SK-N-SH (cell line): ENCODE data around the gene SERPINE1. TPM values are rescaled to one million over a fixed set of nuclear protein-coding genes. Genes with fewer than 3 reads are reported as not detected.

Experiments
- CTCF ChIA-PET: fragments of 300-600, 350-600 bp; formaldehyde crosslinking; extraction: SDS; loops from one replicate; lab custom pipeline; 2021; lab: Yijun Ruan, JAX
- POLR2A ChIA-PET: fragments of 350-600 bp; sonication (Branson Sonifier 250); formaldehyde crosslinking; extraction: SDS; loops from one replicate; lab custom pipeline; 2020; ENCODE audit warnings: antibody characterized with exemption, inconsistent platforms; lab: Yijun Ruan, JAX
- DNase-seq: peaks from one replicate; pipeline ENCODE4 v3.0.0; 2012
- H2AFZ ChIP-seq: fragments of 200-600 bp; sonication (generic); 2 replicates; pipeline ENCODE4 v1.8.1; 2016; ENCODE audit warnings: antibody characterized with exemption, mild to moderate bottlenecking, low read depth
- H3F3A ChIP-seq: fragments of 200-600 bp; sonication (generic); replicated peaks from 2 replicates; pipeline ENCODE3; 2016; ENCODE audit warnings: antibody characterized with exemption, mild to moderate bottlenecking; ENCODE audit not compliant: insufficient read depth
- H3K27ac ChIP-seq, 2 experiments: fragments of 200-500 bp in 1 of 2; fragments of 200-600 bp in 1 of 2; sonication (Bioruptor generic) in 1 of 2; sonication (generic), shearing (Covaris generic) in 1 of 2; 2 replicates each; pipeline versions ENCODE4 v1.5.1 to v1.6.1; 2014 to 2016; ENCODE audit warnings: low read depth in 2 of 2, inconsistent platforms in 1 of 2, low read length in 1 of 2, mild to moderate bottlenecking in 1 of 2, mixed read lengths in 1 of 2
- H3K27me3 ChIP-seq: fragments of 200-600 bp; sonication (generic), shearing (Covaris generic); 2 replicates; pipeline ENCODE4 v1.6.1; 2016; ENCODE audit warnings: mixed run types; ENCODE audit not compliant: insufficient read depth
- H3K36me3 ChIP-seq, 2 experiments: fragments of 200-500 bp in 1 of 2; fragments of 200-600 bp in 1 of 2; sonication (Bioruptor generic) in 1 of 2; sonication (generic) in 1 of 2; replicated peaks in 1 of 2; 2 replicates each; pipeline versions ENCODE3 to v1.5.1; 2014 to 2016; ENCODE audit warnings: low read length in 1 of 2, mild to moderate bottlenecking in 1 of 2; ENCODE audit not compliant: insufficient read depth in 2 of 2, control insufficient read depth in 1 of 2
- H3K4me1 ChIP-seq, 2 experiments: fragments of 200-500 bp in 1 of 2; fragments of 200-600 bp in 1 of 2; sonication (Bioruptor generic) in 1 of 2; sonication (generic), shearing (Covaris generic) in 1 of 2; 2 replicates each; pipeline versions ENCODE4 v1.5.1 to v1.6.1; 2014 to 2016; ENCODE audit warnings: low read depth in 1 of 2, low read length in 1 of 2, mixed run types in 1 of 2; ENCODE audit not compliant: insufficient read depth in 2 of 2, control insufficient read depth in 1 of 2
- H3K4me2 ChIP-seq: fragments of 200-600 bp; sonication (generic), shearing (Covaris generic); 2 replicates; pipeline ENCODE4 v1.6.1; 2017; ENCODE audit warnings: mixed run types
- H3K4me3 ChIP-seq, 2 experiments: fragments of 200-500 bp in 1 of 2; fragments of 200-600 bp in 1 of 2; sonication (Bioruptor generic) in 1 of 2; sonication (generic), shearing (Covaris generic) in 1 of 2; 2 replicates each; pipeline versions ENCODE4 v1.5.1 to v1.8.1; 2014 to 2016; ENCODE audit warnings: low read depth in 2 of 2, inconsistent platforms in 1 of 2, low read length in 1 of 2, mild to moderate bottlenecking in 1 of 2, mixed read lengths in 1 of 2, moderate library complexity in 1 of 2
- H3K79me2 ChIP-seq: fragments of 200-600 bp; sonication (generic); 2 replicates; pipeline ENCODE4 v1.8.1; 2017; ENCODE audit warnings: mild to moderate bottlenecking; ENCODE audit not compliant: insufficient read depth
- H3K9ac ChIP-seq: fragments of 200-600 bp; sonication (generic); 2 replicates; pipeline ENCODE4 v1.6.1; 2017; ENCODE audit warnings: mixed run types
- H3K9me2 ChIP-seq: fragments of 200-600 bp; sonication (generic); 2 replicates; pipeline ENCODE4 v1.6.1; 2017; ENCODE audit warnings: mixed run types
- H3K9me3 ChIP-seq: fragments of 200-600 bp; sonication (generic); 2 replicates; pipeline ENCODE4 v1.6.1; 2017; ENCODE audit warnings: mixed run types, mild to moderate bottlenecking, moderate library complexity
- H4K20me1 ChIP-seq: fragments of 200-600 bp; sonication (generic); 2 replicates; pipeline ENCODE4 v1.6.1; 2017; ENCODE audit warnings: mild to moderate bottlenecking, mixed run types; ENCODE audit not compliant: insufficient read depth
- CHD2 ChIP-seq: fragments of 150-350 bp; IDR thresholded peaks from 2 replicates; pipeline ENCODE4 v1.6.1; 2018; ENCODE audit warnings: low read length; ENCODE audit not compliant: partially characterized antibody
- ELF1 ChIP-seq: IDR thresholded peaks from 2 replicates; pipeline ENCODE4 v1.4.0; 2012
- ZBTB33 ChIP-seq: IDR thresholded peaks from 2 replicates; pipeline ENCODE4 v1.4.0; 2012; ENCODE audit warnings: low read depth, borderline replicate concordance
- WGBS: methylation state at CpG from one replicate; pipeline ENCODE4 v1.1.6; 2017; ENCODE audit warnings: low lambda C conversion rate; 5-methylcytosine and 5-hydroxymethylcytosine counted together
- polyA plus RNA-seq, 3 experiments: library from polyadenylated mRNA; depleted of rRNA; stranded (reverse); fragments of >200 nt; gene quantifications; 2 replicates each; pipeline ENCODE4 v1.2.3, GENCODE V29; 2012
- TF ChIP-seq, protein P1 (sequence below): fragments of 200-600 bp; sonication (generic); IDR thresholded peaks from 2 replicates; pipeline ENCODE4 v1.6.1; 2017; ENCODE audit warnings: antibody characterized with exemption, mild to moderate bottlenecking, moderate library complexity

The SERPINE1 gene
- polyA plus RNA-seq, 1 of the 3 experiments (the other 2 are of a cell fraction): 4,174 TPM

- WGBS: 83% methylated on average over 17 of the region's 17 CpGs
- ChIA-PET POLR2A (interaction anchor here (0.8 to 1.2 kb wide), 4 partner anchors 10 to 27 kb away, joined by 3 to 9 read pairs (median 4); partner anchors contain the start of gene NAT16), CTCF (interaction anchor here (0.7 to 3.0 kb wide), 23 partner anchors 10 to 337 kb away, joined by 3 to 45 read pairs (median 5); partner anchors contain the start of genes MOGAT3, NAT16, PLOD3 and ZNHIT1)
- Histone ChIP-seq H2AFZ (no peak overlapping the region), H3K9me3 (no peaks in the 10 kb centered on the region), H3K9ac (no peak overlapping the region), H3K4me1 (peaks cover 28 to 46% of the 10 kb centered on the region in 2 experiments), H3K9me2 (no peaks in the 10 kb centered on the region), H3K36me3 (no peaks in the 10 kb centered on the region), H3K4me3 (no peak overlapping the region; a peak in 1 of 4 replicates), H3K27ac (peak overlapping the region in 1 of 2 experiments; percentile 59; a peak in 1 of 4 replicates), H3K27me3 (no peaks in the 10 kb centered on the region; the same call in 1 of the 2 replicates), H3K4me2 (no peak overlapping the region), H3K79me2 (no peaks in the 10 kb centered on the region), H4K20me1 (no peaks in the 10 kb centered on the region), H3F3A (peaks cover 26% of the 10 kb centered on the region)
- TF ChIP-seq CHD2 (peak; percentile 3), ZBTB33 (no peak)
- DNase-seq: no peak
Observed at GRCh38 chr7:101170617-101171441, 43.9 kb downstream of the SERPINE1 start.

DNA sequence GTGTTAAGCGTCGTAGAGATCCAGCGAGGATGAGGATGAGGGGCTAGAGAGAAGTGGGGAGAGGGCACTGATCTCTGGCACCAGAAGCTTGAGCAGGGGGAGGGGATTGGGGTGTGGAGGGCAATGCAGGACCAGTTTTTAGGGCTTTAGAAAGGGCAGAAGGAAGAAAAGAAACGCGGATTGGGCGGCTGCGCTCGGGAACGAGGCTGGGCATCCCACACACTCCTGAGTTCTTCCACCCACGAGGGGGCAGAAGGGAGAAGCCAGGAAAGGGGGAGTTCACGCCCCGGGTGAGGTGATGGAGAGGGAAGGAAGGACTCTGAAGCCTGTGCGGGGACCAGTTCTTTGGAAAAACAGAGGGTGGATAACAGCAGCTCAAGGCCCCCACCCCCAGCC lies 44.5 kb downstream of the SERPINE1 start:
- POLR2A ChIA-PET: interaction anchor here (1.0 to 1.2 kb wide), 2 partner anchors 9 to 11 kb away, joined by 3 to 5 read pairs; partner anchors contain the start of gene NAT16
- H3K27me3 ChIP-seq: no peaks in the 10 kb centered on the region; the same call in 1 of the 2 replicates
- 77% methylated on average over 13 of the region's 13 CpGs for WGBS
- H3K4me1 ChIP-seq: peaks cover 28 to 40% of the 10 kb centered on the region in 2 experiments
- H3K4me3 ChIP-seq: no peak overlapping the region
- CTCF ChIA-PET: interaction anchor here (0.9 to 3.0 kb wide), 8 partner anchors 9 to 114 kb away, joined by 3 to 45 read pairs (median 15); partner anchors contain the start of gene NAT16
- no peak for TF ChIP-seq ELF1
- TF ChIP-seq, protein P1, sequence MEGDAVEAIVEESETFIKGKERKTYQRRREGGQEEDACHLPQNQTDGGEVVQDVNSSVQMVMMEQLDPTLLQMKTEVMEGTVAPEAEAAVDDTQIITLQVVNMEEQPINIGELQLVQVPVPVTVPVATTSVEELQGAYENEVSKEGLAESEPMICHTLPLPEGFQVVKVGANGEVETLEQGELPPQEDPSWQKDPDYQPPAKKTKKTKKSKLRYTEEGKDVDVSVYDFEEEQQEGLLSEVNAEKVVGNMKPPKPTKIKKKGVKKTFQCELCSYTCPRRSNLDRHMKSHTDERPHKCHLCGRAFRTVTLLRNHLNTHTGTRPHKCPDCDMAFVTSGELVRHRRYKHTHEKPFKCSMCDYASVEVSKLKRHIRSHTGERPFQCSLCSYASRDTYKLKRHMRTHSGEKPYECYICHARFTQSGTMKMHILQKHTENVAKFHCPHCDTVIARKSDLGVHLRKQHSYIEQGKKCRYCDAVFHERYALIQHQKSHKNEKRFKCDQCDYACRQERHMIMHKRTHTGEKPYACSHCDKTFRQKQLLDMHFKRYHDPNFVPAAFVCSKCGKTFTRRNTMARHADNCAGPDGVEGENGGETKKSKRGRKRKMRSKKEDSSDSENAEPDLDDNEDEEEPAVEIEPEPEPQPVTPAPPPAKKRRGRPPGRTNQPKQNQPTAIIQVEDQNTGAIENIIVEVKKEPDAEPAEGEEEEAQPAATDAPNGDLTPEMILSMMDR: peak; percentile 9; the same call in 1 of the 2 replicates
- no peaks in the 10 kb centered on the region for H3K36me3 ChIP-seq
- no peaks in the 10 kb centered on the region for H3K9me2 ChIP-seq
- no peak overlapping the region for H2AFZ ChIP-seq
- DNase-seq: peak; percentile 46
- H3K4me2 ChIP-seq: no peak overlapping the region
- no peaks in the 10 kb centered on the region for H3K9me3 ChIP-seq
- no peak overlapping the region for H3K27ac ChIP-seq
- no peaks in the 10 kb centered on the region for H4K20me1 ChIP-seq
- H3K9ac ChIP-seq: no peak overlapping the region
- peaks cover 26% of the 10 kb centered on the region for H3F3A ChIP-seq
- no peaks in the 10 kb centered on the region for H3K79me2 ChIP-seq
